ENCODE data around the gene CASTOR1. TPM values are rescaled to one million over a fixed set of nuclear protein-coding genes. Genes with fewer than 3 reads are reported as not detected.

CASTOR1 gene
- total and polyA plus RNA-seq, 2 donors (not counting 3 experiments of a cell fraction or from before 2014, with no cell fraction given) = 8.1 to 26.8 TPM

DNA sequence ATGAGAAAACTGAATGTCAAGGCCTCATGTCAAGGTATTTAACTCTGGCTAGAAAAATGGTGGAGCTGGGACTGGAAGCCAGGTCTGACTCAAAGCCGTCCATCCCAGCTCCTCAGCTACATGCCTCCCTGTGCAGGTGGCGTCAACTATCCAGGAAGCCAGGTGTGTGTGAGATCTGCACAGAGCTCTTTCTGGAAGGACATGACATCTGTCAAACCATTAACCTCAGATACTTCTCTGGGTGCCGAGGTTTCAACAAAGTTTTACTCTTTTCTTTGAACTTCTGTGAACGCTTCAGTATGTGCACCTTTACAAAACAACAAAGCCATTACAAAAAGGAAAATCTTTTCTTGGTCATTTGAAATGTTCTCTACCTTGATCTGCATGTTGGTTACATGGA lies 7.0 kb upstream of the CASTOR1 start:
- Histone ChIP-seq H3K36me3 (ENCODE audit: control insufficient read depth in 2 of 2, extremely low read depth in 1 of 2, insufficient read depth in 2 of 2, low read length in 2 of 2) (peaks cover 0 to 30% of the 10 kb centered on the region in 2 experiments), H3K79me2 (ENCODE audit: control insufficient read depth, insufficient read depth, low read length) (no peaks in the 10 kb centered on the region), H3K4me1 (ENCODE audit: control insufficient read depth, extremely low read depth, insufficient read depth, low read length) (peaks cover 3% of the 10 kb centered on the region), H3K4me3 (replicated peaks in 1 of 3; ENCODE audit: insufficient read depth in 1 of 3, low read depth in 1 of 3, low read length in 3 of 3) (no peak overlapping the region), H3K9me1 (replicated peaks; ENCODE audit: control insufficient read depth, extremely low read depth, insufficient read depth, low read length) (no peaks in the 10 kb centered on the region), H2AFZ (ENCODE audit: low read depth, low read length) (no peak overlapping the region), H3K27ac (ENCODE audit: insufficient read depth, low read depth, low read length) (no peak overlapping the region), H3K9me3 (replicated peaks; ENCODE audit: control insufficient read depth, insufficient read depth, low read length) (no peaks in the 10 kb centered on the region), H3K9ac (replicated peaks; ENCODE audit: extremely low read depth, insufficient read depth, low read length) (no peak overlapping the region), H4K20me1 (replicated peaks; ENCODE audit: control insufficient read depth, extremely low read depth, insufficient read depth, low read length) (no peaks in the 10 kb centered on the region), H3K4me2 (ENCODE audit: insufficient read depth, low read length) (no peak overlapping the region), H3K27me3 (ENCODE audit: control insufficient read depth in 2 of 2, insufficient read depth in 2 of 2, low read length in 2 of 2) (no peaks in the 10 kb centered on the region)
- FAIRE-seq (no peak), DNase-seq (ENCODE audit: low read depth, low spot score) (no peak)
- CTCF ChIA-PET = interaction anchor here (1.4 kb wide), 2 partner anchors 10 to 31 kb away, joined by 4 to 5 read pairs; partner anchors contain the start of gene TBC1D10A
- TF ChIP-seq GATA2 (IDR thresholded peaks at IDR 0.05; ENCODE audit: insufficient read depth, insufficient read length, low read depth, low read length) (no peak), POLR2A (IDR thresholded peaks at IDR 0.05; ENCODE audit: low read depth, low read length) (no peak), FOS (IDR thresholded peaks at IDR 0.05; ENCODE audit: borderline replicate concordance, insufficient read depth, low read length) (no peak), JUN (IDR thresholded peaks at IDR 0.05; ENCODE audit: borderline replicate concordance, insufficient read depth, insufficient read length, low read depth) (no peak), EZH2 (IDR thresholded peaks at IDR 0.05; ENCODE audit: borderline replicate concordance, low read depth, low read length, severe bottlenecking) (no peak), MAX (IDR thresholded peaks at IDR 0.05; ENCODE audit: insufficient read depth, insufficient read length) (no peak), MYC (IDR thresholded peaks at IDR 0.05; ENCODE audit: low read depth, low read length) (no peak), POLR2AphosphoS5 (IDR thresholded peaks at IDR 0.05; ENCODE audit: insufficient read depth, low read depth, low read length) (no peak)
- TF ChIP-seq, protein P1, sequence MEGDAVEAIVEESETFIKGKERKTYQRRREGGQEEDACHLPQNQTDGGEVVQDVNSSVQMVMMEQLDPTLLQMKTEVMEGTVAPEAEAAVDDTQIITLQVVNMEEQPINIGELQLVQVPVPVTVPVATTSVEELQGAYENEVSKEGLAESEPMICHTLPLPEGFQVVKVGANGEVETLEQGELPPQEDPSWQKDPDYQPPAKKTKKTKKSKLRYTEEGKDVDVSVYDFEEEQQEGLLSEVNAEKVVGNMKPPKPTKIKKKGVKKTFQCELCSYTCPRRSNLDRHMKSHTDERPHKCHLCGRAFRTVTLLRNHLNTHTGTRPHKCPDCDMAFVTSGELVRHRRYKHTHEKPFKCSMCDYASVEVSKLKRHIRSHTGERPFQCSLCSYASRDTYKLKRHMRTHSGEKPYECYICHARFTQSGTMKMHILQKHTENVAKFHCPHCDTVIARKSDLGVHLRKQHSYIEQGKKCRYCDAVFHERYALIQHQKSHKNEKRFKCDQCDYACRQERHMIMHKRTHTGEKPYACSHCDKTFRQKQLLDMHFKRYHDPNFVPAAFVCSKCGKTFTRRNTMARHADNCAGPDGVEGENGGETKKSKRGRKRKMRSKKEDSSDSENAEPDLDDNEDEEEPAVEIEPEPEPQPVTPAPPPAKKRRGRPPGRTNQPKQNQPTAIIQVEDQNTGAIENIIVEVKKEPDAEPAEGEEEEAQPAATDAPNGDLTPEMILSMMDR (IDR thresholded peaks at IDR 0.05; ENCODE audit: extremely low read depth in 1 of 2, insufficient read depth in 1 of 2, low read depth in 1 of 2, low read length in 2 of 2) = no peak
- BruUV-seq (replicated peaks) = no TSS peak
- POLR2A ChIA-PET = no interaction called here
- intact Hi-C loops (cut with micrococcal nuclease) (no loop called here), dilution Hi-C loops (cut with MboI; ENCODE audit: extremely low pct_ligation_motif_present, low sequenced_read_pairs) (no loop called here)

Data from endothelial cell of umbilical vein (primary cell).